ENCODE data around the gene KAZN.

- TF ChIP-seq CTCF (IDR thresholded peaks at IDR 0.05; ENCODE audit: low read length) (0 out of 2 replicates have a peak, but pooled peaks have one; percentile 5), EZH2 (optimal IDR thresholded peaks at IDR 0.05; ENCODE audit: low read depth, low read length) (no peak)
Measured at GRCh38 chr1:15141935-15142539, 543.6 kb downstream of the KAZN start.

All from MM.1S (cell line).